Activated CD8-positive, alpha-beta memory T cell treated with anti-CD3 and anti-CD28 coated beads for 24 hours (primary cell): ENCODE data around the gene STK4.
A peak's percentile ranks its signal among the peaks of the same experiment; 100 is the strongest.

ENCODE experiments used
- DNase-seq: peaks from one replicate; pipeline ENCODE4 v3.0.0-alpha.2; 2020

STK4 gene

DNA sequence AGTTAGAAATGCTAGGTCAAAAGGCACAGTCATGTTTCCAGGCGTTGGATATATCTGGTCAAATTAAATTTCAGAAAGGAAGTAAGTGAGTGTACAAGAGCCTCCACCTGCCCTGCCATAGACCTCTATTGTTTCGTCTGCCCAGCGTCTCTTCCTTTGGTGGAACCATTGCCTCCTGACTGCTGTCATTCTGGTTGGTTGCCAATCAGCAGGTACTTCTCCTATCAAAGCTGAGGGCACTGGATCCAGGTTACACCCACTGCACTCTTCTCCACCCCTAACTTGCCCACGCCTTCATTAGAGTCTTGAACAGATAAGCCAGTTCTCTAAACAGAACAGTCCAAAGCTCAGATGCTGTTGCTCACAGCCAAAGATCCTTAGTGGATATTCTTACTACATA, 151.3 kb downstream of the STK4 start:
- no peak for DNase-seq

DNA sequence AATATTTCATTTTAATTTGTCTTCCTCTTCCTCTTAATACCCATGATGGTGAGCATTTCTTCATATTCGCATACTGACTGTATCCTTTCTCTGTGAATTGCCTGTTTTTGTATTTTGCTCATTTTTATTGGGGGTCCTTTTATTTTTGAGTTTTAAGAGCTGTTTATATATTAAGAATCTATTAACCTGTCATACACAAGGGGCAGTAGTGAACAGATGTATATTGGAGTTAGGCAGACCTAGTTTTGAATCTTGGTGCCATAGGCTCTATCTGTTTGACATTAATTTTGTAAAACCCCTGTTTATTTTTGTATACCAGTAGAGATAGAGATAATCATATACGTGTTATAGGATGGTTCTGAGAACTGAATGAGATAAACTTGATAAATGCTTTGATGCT, 151.7 kb downstream of the STK4 start:
- no peak for DNase-seq

DNA sequence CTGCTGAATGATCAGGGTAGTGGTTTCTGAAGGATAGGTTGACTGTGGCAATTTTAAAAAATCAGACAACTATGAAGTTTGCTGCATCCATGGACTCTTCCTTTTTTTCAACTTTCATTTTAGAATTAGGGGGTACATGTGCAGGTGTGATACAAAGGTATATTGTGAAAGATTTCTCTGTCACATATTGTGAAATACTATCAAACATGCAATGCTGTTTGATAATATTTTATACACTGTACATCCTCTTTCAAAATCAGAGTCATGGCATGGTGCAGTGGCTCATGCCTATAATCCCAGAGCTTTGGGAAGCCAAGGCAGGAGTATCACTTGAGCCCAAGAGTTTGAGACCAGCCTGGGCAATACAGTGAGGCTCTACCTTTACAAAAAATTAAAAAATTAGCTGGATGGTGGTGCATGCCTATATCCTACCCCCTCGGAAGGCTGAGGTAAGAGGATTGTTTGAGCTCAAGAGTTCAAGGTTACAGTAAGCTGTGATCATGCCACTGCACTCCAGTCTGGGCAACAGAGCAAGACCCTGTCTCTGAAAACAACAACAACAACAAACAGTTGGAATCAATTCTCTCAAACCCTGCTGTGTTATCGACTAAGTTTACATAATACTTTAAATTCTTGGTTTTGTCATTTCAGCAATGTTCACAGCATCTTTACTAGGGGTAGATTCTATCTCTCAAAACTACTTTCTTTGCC, 153.4 kb downstream of the STK4 start:
- no peak for DNase-seq

DNA sequence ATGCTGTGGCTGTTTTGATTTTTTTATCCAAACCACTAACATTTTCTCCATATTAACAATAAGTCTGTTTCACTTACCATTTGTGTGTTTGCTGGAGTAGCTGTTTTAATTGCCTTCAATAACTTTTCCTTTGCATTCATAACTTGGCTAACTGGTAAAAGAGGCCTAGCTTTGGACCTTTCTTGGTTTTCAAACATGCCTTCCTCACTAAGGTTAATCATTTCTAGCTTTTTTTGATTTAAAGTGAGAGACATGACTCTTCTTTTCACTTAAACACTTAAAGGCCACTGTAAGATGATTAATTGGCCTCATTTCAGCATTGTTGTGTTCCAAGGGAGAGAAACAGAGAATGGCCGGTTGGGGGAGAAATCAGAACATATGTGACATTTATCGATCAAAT, 155.1 kb downstream of the STK4 start:
- DNase-seq, result no peak

DNA sequence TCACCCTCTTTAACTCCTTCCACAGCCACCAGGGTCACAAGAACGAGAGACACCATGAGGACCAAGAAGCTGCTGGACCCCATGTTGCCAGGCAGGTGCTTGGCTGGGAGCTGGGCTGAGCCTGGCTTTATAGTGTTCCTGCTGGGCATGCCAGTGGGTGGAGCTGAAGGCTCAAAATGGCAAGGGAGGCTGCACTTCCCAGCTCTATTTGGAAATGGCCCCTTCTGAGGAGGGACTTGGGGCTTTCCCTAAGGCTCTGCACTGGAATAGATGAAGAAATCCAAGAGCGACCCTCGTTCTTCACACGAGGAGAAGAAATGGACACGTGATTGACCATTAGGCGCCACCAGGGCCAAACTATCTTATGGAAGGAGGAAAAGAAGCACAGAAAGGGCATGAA, 158.1 kb downstream of the STK4 start, which contains the start of gene WFDC12:
Gene WFDC12 (minus strand): TSS at position 101 of the 400 bp plus-strand sequence. CDS start 18 bp downstream, at position 83.
- peak; percentile 26 for DNase-seq

DNA sequence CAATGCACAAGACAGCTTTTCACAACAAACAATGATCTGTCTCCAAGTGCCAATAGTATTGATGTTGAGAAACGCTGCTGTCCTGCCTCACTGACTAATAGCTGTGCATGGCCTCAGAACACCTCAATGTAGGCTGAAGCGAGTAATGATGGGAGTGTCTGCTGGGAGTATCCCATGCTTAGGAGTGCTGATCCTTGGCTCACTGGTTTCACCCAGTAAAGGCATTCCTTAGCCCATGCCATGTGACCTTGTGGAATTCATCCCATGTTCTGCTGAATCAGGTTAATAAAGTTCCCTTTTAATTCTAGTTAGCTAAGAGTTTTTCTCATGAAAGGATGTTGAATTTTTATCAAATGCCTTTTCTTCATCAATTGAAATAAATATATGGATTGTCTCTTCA, 161.8 kb downstream of the STK4 start:
- DNase-seq, result no peak
